Fibroblast of pulmonary artery (primary cell): Measurements from ENCODE around the gene NEU4.

ENCODE experiments used
- DNase-seq: peaks from one replicate; pipeline ENCODE4 v3.0.0-alpha.2; 2010; ENCODE audit warnings: low read depth
- H3K4me3 ChIP-seq: replicated peaks from 2 replicates; pipeline ENCODE4 v1.5.1; 2011; ENCODE audit warnings: low read depth, mild to moderate bottlenecking, control low read depth, low read length, moderate library complexity
- TF ChIP-seq, protein P1 (sequence below): IDR thresholded peaks from 2 replicates; pipeline ENCODE4 v1.5.1; 2011; ENCODE audit warnings: mild to moderate bottlenecking, control low read depth, low read length, inconsistent platforms; ENCODE audit errors: missing control alignments

The NEU4 gene

GRCh38 chr2:241865416-241865956 is 56.5 kb downstream of the NEU4 start:
- DNase-seq: no peak
- H3K4me3 ChIP-seq: no peak overlapping the region
- TF ChIP-seq, protein P1, sequence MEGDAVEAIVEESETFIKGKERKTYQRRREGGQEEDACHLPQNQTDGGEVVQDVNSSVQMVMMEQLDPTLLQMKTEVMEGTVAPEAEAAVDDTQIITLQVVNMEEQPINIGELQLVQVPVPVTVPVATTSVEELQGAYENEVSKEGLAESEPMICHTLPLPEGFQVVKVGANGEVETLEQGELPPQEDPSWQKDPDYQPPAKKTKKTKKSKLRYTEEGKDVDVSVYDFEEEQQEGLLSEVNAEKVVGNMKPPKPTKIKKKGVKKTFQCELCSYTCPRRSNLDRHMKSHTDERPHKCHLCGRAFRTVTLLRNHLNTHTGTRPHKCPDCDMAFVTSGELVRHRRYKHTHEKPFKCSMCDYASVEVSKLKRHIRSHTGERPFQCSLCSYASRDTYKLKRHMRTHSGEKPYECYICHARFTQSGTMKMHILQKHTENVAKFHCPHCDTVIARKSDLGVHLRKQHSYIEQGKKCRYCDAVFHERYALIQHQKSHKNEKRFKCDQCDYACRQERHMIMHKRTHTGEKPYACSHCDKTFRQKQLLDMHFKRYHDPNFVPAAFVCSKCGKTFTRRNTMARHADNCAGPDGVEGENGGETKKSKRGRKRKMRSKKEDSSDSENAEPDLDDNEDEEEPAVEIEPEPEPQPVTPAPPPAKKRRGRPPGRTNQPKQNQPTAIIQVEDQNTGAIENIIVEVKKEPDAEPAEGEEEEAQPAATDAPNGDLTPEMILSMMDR: no peak

GRCh38 chr2:241865957-241866789 is 57.2 kb downstream of the NEU4 start:
- TF ChIP-seq, protein P1: no peak
- no peak overlapping the region for H3K4me3 ChIP-seq
- DNase-seq: no peak
